ENCODE measurements around the gene COX8C.
"Not testable (repeated sequence)": the region's sequence is repeated elsewhere in the genome, so short reads cannot be mapped to it uniquely, and the experiment has no call there.

COX8C gene

DNA sequence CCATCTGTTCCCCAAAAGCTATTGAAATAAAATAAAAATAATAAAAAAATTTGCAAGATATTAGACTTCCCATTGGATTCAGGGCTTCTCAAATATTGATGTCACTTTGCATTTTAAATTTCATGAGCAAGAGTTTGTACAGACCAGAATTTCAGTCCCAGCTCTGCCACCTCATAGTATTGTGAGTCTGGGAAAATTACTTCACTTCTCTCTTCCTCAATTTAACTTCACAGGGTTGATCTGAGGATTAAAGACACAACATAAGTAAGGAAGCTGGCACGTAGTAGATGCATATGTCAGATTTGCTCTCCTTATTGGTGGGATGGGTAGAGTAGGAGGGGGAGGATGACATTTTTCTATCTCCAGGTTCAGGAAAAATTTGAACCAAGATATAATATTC lies 32.8 kb downstream of the COX8C start:
- no peak for DNase-seq

- no peak for DNase-seq
These were observed 34.7 kb downstream of the COX8C start for GRCh38 chr14:93381644-93382043.

DNA sequence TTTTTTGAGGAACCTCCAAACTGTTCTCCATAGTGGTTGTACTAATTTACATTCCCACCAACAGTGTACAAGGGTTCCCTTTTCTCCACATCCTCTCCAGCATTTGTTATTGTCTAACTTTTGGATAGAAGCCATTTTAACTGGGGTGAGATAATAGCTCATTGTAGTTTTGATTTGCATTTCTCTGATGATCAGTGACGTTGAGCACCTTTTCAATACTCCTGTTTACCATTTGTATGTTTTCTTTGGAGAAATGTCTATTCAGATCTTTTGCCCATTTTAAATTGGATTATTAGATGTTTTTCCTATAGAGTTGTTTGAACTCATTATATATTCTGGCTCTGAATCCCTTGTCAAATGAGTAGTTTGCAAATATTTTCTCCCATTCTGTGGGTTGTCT lies 37.3 kb downstream of the COX8C start:
- DNase-seq, result not testable (repeated sequence)

- no peak for DNase-seq
These were observed 48.2 kb downstream of the COX8C start for GRCh38 chr14:93395231-93395630.

DNA sequence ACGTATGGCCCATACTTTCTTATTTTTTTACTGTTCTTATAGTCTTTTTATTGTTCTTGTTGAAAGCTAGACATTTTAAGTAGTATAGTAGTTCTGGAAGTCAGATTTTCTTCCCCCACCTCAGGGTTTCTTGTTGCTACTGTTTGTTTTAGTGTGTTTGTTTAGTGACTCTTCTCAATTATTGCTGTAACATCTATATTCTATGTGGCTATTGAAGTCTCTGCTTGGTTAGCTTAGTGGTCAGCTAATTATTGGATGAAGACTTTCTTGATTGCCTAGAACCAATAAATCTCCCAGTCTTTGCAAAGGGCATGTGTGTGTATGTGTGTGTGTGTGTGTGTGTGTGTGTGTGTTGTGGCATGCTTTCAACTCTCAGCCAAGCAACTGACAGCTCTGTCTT lies 49.5 kb downstream of the COX8C start:
- no peak for DNase-seq

Measured in activated CD4-positive, CD25-positive, alpha-beta regulatory T cell (primary cell).